ENCODE data around the gene ZNF594. TPM values are rescaled to one million over a fixed set of nuclear protein-coding genes. Genes with fewer than 3 reads are reported as not detected.
"Not testable (repeated sequence)": the region's sequence is repeated elsewhere in the genome, so short reads cannot be mapped to it uniquely, and the experiment has no call there.

ZNF594 gene
- total RNA-seq, 2 experiments from 2014 or later = 11.3 to 11.6 TPM

DNA sequence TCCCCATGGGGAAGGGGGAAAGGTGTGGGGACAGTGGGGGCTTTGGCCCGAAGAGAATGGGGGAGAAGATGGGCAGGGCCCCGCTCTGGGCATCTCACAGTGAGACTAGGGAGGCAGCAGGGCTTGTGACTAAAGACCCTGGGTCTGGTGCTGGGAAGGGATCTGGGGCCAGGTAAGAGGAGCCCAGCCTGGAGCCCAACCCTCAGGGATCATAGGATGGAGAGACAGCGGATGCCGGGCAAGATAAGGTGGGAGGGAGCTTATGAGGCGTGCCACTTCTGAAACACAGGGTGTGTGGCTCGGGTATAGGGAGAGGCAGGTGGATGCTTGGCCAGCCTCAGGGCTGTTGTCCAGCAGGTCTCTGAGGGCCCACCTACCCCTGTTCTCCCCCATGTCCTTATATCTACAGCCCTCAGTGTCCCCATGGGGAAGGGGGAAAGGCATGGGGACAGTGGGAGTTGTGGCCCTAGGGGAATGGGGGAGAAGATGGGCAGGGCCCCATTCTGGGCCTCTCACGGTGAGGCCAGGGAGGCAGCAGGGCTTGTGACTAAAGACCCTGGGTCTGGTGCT lies 60.4 kb downstream of the ZNF594 start:
- Mint-ChIP-seq H3K9me3 (no peaks in the 10 kb centered on the region), H3K27me3 (no peaks in the 10 kb centered on the region), H3K4me1 (no peaks in the 10 kb centered on the region), H3K4me3 (no peak overlapping the region), H3K36me3 (ENCODE audit: low read depth) (no peaks in the 10 kb centered on the region), H3K27ac (no peak overlapping the region)
- POLR2A ChIA-PET = no interaction called here
- CTCF ChIA-PET = no interaction called here
- no peak for DNase-seq

DNA sequence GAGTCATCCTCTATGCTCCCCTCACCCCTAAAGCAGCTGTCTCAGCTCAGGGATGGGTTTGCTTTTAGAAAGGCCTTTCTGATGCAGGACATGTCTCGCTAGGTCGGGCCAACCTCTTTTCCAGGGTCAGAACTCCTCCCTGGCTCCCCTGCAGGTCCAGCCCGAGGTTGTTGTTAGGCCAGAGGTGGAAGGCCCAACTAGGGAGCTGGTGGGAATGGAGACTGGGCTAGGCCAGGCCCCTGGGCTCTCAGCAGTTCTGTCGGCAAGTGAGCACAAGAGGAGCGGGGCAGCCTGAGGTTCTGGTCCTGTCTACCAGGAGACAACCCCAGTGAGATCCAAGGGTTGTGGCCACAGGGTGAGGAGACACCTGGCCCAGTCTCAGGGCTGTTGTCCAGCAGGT lies 61.0 kb downstream of the ZNF594 start:
- H3K4me3 Mint-ChIP-seq; POLR2A ChIA-PET; H3K36me3 Mint-ChIP-seq (ENCODE audit: low read depth); H3K27ac Mint-ChIP-seq; CTCF ChIA-PET; H3K4me1 Mint-ChIP-seq; H3K27me3 Mint-ChIP-seq; H3K9me3 Mint-ChIP-seq: not testable (repeated sequence)
- peak; percentile 1 for DNase-seq

DNA sequence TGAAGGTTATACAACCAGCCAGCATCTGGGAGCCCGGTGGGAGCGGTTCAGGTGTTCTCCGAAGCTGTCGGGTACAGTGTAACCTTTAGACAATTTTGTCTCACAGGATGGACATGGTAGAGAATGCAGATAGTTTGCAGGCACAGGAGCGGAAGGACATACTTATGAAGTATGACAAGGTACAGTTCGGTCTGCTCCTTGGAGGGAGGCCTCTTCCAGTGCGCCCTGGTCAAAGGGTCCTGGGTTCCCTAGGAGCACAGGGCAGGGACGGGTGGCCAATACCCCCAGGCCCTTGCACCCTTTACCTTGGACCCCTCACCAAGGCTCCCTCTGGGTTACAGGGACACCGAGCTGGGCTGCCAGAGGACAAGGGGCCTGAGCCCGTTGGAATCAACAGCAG lies 61.4 kb downstream of the ZNF594 start:
- H3K4me1 Mint-ChIP-seq; H3K9me3 Mint-ChIP-seq; CTCF ChIA-PET; H3K27me3 Mint-ChIP-seq; H3K36me3 Mint-ChIP-seq (ENCODE audit: low read depth); H3K27ac Mint-ChIP-seq; H3K4me3 Mint-ChIP-seq; POLR2A ChIA-PET: not testable (repeated sequence)
- peak; percentile 1 for DNase-seq

DNA sequence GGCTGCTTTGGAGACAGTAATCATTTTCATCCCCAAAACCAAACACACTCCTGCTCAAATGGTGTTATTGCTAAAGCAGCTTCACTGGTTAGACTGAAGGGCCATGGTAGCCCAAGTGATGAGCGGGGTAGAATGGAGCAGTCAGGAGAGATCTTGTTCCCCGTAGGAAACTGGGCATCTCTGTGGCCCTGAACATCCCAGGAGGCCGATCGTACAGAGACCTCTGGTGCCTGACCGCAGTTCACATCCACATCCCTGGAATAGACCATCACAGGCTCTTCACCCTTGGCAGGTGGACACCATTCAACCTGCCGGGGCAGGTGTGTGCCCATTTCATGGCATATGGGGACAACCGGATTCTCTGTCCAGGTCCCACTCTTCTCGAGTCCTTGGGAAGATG lies 61.9 kb downstream of the ZNF594 start:
- CTCF ChIA-PET; H3K4me1 Mint-ChIP-seq; H3K36me3 Mint-ChIP-seq (ENCODE audit: low read depth); H3K27ac Mint-ChIP-seq; H3K27me3 Mint-ChIP-seq; POLR2A ChIA-PET; H3K9me3 Mint-ChIP-seq; H3K4me3 Mint-ChIP-seq: not testable (repeated sequence)
- DNase-seq = peak; percentile 3

Other genes starting within 250 kb of the ZNF594 start
- 1,000 to 10,000 TPM; 2,428 to 2,438 TPM for gene PFN1, start 243.3 kb downstream of the ZNF594 start, total RNA-seq
- gene ENO3, start 240.7 kb downstream of the ZNF594 start, total RNA-seq = 10 to 100 TPM; 44.9 to 54.8 TPM
- gene SPAG7, start 224.1 kb downstream of the ZNF594 start, total RNA-seq = 10 to 100 TPM; 47.7 to 53.6 TPM
- 10 to 100 TPM; 58.2 to 62.7 TPM for gene CAMTA2, start 204.2 kb downstream of the ZNF594 start, total RNA-seq
- gene INCA1, start 194.3 kb downstream of the ZNF594 start, total RNA-seq = under 1 TPM; 0.35 to 0.50 TPM
- gene KIF1C, start 193.9 kb downstream of the ZNF594 start, total RNA-seq = 10 to 100 TPM; 36.6 to 48.8 TPM
- under 1 TPM; 0.48 to 0.82 TPM for gene SLC52A1, start 156.4 kb downstream of the ZNF594 start, total RNA-seq
- gene ZFP3, start 113.4 kb downstream of the ZNF594 start, total RNA-seq = 1 to 10 TPM; 6.5 to 7.5 TPM
- gene ZNF232, start 80.0 kb downstream of the ZNF594 start, total RNA-seq = 10 to 100 TPM in 1 of 2 experiments, 1 to 10 TPM in 1; 9.3 to 12.0 TPM
- under 1 TPM; 0.05 to 0.06 TPM for gene USP6, start 75.8 kb downstream of the ZNF594 start, total RNA-seq
- not detected for gene SCIMP, start 43.0 kb upstream of the ZNF594 start, total RNA-seq
- 10 to 100 TPM; 37.6 to 40.4 TPM for gene RABEP1, start 90.4 kb upstream of the ZNF594 start, total RNA-seq
- gene NUP88, start 227.8 kb upstream of the ZNF594 start, total RNA-seq = 100 to 1,000 TPM in 1 of 2 experiments, 10 to 100 TPM in 1; 83.4 to 109 TPM
- 10 to 100 TPM; 43.1 to 52.0 TPM for gene RPAIN, start 228.3 kb upstream of the ZNF594 start, total RNA-seq
- gene C1QBP, start 247.3 kb upstream of the ZNF594 start, total RNA-seq = 100 to 1,000 TPM; 156 to 157 TPM

Data from activated CD4-positive, alpha-beta T cell treated with anti-CD3 and anti-CD28 coated beads, Interleukin-2, amount 10 ng/mL, durations not matched to agents 7 days and 5 days (primary cell).